Colonic mucosa (tissue), 4 donors: ENCODE results near the gene CCDC50. TPM values are rescaled to one million over a fixed set of nuclear protein-coding genes. Genes with fewer than 3 reads are reported as not detected.

Experiments used
- DNase-seq: peaks from one replicate; pipeline ENCODE4 v3.0.0-alpha.2; 2020
- H3K27ac ChIP-seq: fragments of 200-600 bp; one replicate; pipeline ENCODE4 v1.8.0; 2021
- H3K27me3 ChIP-seq: fragments of 200-600 bp; one replicate; pipeline ENCODE4 v1.8.0; 2021
- H3K36me3 ChIP-seq: fragments of 200-600 bp; one replicate; pipeline ENCODE4 v1.8.0; 2021
- H3K4me1 ChIP-seq: fragments of 200-600 bp; one replicate; pipeline ENCODE4 v1.8.0; 2021; ENCODE audit warnings: mild to moderate bottlenecking
- H3K4me3 ChIP-seq: fragments of 200-600 bp; one replicate; pipeline ENCODE4 v1.8.0; 2021
- H3K9ac ChIP-seq, 2 donors: one replicate each; pipeline ENCODE4 v1.7.0; 2013; ENCODE audit warnings: control low read depth in 2 of 2, low read depth in 2 of 2, low read length in 2 of 2
- H3K9me3 ChIP-seq: fragments of 200-600 bp; one replicate; pipeline ENCODE4 v1.8.0; 2021
- intact Hi-C: fragments of 100-400 bp; cut with DNase I; formaldehyde crosslinking; loops from one replicate; pipeline ENCODE4 v1.14.1; 2022
- total RNA-seq, 2 donors: library from RNA; stranded (reverse); fragmentation: NEBNext Ultra II Directional in 1 of 2; extraction: Animal tissue kit (Norgen Biotek cat#: 25700) in 1 of 2; gene quantifications; one replicate each; pipeline ENCODE4 v1.2.1, GENCODE V29; 2021
- TF ChIP-seq, protein P1 (sequence below): fragments of 200-600 bp; IDR thresholded peaks from one replicate; pipeline ENCODE4 v1.8.0; 2022; ENCODE audit warnings: antibody characterized with exemption, mild to moderate bottlenecking
- donor health status: healthy.
- donor health status: DM: no; HTN: no; CAD: no.
- donor health status: DM: no; HTN: no; CAD: no.

The CCDC50 gene
- total RNA-seq, 2 donors from 2014 or later, result 33.4 to 53.3 TPM

GRCh38 chr3:191401775-191402357, 72.7 kb downstream of the CCDC50 start:
- intact Hi-C loops, result no loop called here
- TF ChIP-seq, protein P1, sequence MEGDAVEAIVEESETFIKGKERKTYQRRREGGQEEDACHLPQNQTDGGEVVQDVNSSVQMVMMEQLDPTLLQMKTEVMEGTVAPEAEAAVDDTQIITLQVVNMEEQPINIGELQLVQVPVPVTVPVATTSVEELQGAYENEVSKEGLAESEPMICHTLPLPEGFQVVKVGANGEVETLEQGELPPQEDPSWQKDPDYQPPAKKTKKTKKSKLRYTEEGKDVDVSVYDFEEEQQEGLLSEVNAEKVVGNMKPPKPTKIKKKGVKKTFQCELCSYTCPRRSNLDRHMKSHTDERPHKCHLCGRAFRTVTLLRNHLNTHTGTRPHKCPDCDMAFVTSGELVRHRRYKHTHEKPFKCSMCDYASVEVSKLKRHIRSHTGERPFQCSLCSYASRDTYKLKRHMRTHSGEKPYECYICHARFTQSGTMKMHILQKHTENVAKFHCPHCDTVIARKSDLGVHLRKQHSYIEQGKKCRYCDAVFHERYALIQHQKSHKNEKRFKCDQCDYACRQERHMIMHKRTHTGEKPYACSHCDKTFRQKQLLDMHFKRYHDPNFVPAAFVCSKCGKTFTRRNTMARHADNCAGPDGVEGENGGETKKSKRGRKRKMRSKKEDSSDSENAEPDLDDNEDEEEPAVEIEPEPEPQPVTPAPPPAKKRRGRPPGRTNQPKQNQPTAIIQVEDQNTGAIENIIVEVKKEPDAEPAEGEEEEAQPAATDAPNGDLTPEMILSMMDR, result no peak
- H3K4me3 ChIP-seq, result no peak overlapping the region
- no peak for DNase-seq
- H3K9me3 ChIP-seq, result no peaks in the 10 kb centered on the region
- H3K9ac ChIP-seq, result no peak overlapping the region
- H3K27ac ChIP-seq, result no peak overlapping the region
- H3K27me3 ChIP-seq, result no peaks in the 10 kb centered on the region
- H3K36me3 ChIP-seq, result no peaks in the 10 kb centered on the region
- no peaks in the 10 kb centered on the region for H3K4me1 ChIP-seq

DNA sequence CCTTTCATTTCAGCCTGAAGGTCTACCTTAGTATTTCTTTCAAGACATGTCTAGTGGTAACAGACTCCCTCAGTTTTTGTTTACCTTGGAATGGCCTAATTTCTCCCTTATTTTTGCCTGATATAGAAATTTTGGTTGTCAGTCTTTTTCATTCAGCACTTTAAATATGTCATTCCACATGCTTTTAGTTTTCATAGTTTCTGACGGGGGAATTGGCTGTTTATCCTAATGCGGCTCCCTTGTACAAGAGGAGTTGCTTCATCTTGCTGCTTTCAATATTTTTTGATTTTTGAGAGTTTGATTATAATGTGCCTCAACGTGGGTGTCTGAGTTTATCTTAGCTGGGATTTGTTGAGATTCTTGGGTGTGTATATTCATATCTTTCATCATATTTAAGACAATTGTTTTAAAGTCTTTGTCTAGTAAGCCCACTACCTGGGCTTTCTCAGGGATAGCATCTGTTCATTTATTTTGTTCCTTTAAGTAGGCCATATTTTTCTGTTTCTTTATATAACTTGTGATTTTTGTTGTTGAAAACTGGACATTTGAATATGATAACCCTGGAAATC, 80.7 kb downstream of the CCDC50 start:
- intact Hi-C loops, result no loop called here
- H3K4me3 ChIP-seq, result no peak overlapping the region
- TF ChIP-seq, protein P1, result no peak

DNA sequence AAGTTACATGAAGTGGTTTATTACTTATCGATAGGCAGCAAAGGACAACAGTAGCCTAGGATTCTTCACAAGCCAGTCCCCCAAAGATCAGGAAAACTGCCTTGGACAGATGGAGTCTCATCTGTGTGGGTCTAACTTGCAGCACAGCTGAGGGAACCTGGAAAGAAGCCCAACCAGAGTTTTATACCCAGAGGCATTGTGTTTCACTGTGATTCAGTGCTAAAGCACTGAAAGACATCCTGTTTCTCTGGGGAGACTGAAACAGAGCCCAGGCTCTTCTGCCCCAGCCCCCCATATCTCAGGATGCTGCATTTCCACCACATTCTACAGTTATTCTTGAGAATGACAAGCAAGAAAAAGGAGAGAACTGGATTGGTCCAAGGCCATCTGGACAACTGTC, 83.6 kb downstream of the CCDC50 start:
- no peak overlapping the region for H3K27ac ChIP-seq
- no peaks in the 10 kb centered on the region for H3K36me3 ChIP-seq
- H3K27me3 ChIP-seq, result no peaks in the 10 kb centered on the region
- no peaks in the 10 kb centered on the region for H3K9me3 ChIP-seq
- TF ChIP-seq, protein P1, result no peak
- intact Hi-C loops, result no loop called here
- no peaks in the 10 kb centered on the region for H3K4me1 ChIP-seq
- no peak overlapping the region for H3K9ac ChIP-seq
- no peak overlapping the region for H3K4me3 ChIP-seq
- no peak for DNase-seq

More for the DNA sequence above, 80.7 kb downstream of the CCDC50 start:
- no peak overlapping the region for H3K9ac ChIP-seq
- no peaks in the 10 kb centered on the region for H3K9me3 ChIP-seq
- DNase-seq, result no peak
- H3K27ac ChIP-seq, result no peak overlapping the region
- no peaks in the 10 kb centered on the region for H3K36me3 ChIP-seq
- H3K27me3 ChIP-seq, result no peaks in the 10 kb centered on the region
- no peaks in the 10 kb centered on the region for H3K4me1 ChIP-seq

DNA sequence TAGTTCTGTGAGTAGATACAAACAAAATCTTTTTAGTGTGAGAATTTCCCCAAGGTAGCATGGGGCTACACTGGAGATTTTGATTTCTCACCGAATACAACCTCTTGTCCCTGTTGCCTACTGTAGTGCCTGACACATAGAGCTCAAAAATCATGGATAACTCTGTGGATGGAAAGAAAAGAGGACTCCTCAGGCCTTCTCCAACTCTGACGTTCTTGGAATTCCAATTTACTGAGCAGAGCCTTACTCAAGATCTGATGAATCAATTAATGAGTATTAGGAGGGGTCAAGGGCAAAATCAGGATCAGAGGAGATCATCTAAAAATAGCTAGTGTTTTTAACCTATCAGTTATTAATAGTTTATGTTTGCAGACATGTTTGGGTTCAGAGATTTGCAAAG, 85.1 kb downstream of the CCDC50 start:
- TF ChIP-seq, protein P1, result no peak
- Histone ChIP-seq H3K4me1 (no peaks in the 10 kb centered on the region), H3K36me3 (no peaks in the 10 kb centered on the region), H3K9me3 (no peaks in the 10 kb centered on the region), H3K4me3 (no peak overlapping the region), H3K27ac (no peak overlapping the region), H3K9ac (no peak overlapping the region), H3K27me3 (no peaks in the 10 kb centered on the region)
- no peak for DNase-seq
- intact Hi-C loops, result no loop called here

DNA sequence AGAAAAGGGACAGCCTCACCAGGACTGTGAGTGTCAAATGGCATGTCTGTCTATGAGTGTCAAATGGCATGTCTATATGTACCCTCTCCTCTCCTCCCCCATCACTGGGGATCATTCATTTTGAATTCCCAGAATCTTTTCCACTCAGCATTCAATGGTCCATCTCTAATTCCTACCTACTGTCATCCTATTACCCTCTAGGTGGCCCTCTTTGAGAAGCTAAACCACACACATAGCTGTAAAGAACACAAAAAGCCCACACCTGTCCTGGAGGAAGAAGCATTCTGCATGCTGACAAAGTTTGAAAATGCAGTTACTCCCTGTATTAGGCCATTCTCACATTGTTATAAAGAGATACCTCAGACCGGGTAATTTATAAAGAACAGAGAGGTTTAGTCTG, 85.5 kb downstream of the CCDC50 start:
- no peak overlapping the region for H3K4me3 ChIP-seq
- no peak for DNase-seq
- H3K27ac ChIP-seq, result no peak overlapping the region
- no peak overlapping the region for H3K9ac ChIP-seq
- H3K9me3 ChIP-seq, result no peaks in the 10 kb centered on the region
- no peaks in the 10 kb centered on the region for H3K27me3 ChIP-seq
- no peaks in the 10 kb centered on the region for H3K4me1 ChIP-seq
- TF ChIP-seq, protein P1, result no peak
- intact Hi-C loops, result no loop called here
- no peaks in the 10 kb centered on the region for H3K36me3 ChIP-seq
